ENCODE data around the gene EGFLAM. TPM values are rescaled to one million over a fixed set of nuclear protein-coding genes. Genes with fewer than 3 reads are reported as not detected.

EGFLAM gene
- total RNA-seq, 4 donors from 2014 or later, result 6.6 to 13.6 (median 9.8) TPM

GRCh38 chr5:38364825-38365224 lies 106.5 kb downstream of the EGFLAM start:
- intact Hi-C loops (cut with DNase I), result no loop called here
- H3K27ac ChIP-seq (replicated peaks in 1 of 4), result no peak overlapping the region
- no peak overlapping the region for H3K4me3 ChIP-seq
- no peaks in the 10 kb centered on the region for H3K27me3 ChIP-seq
- no peak for DNase-seq (ENCODE audit: extremely low spot score)
- no peaks in the 10 kb centered on the region for H3K36me3 ChIP-seq
- no peaks in the 10 kb centered on the region for H3K4me1 ChIP-seq
- TF ChIP-seq POLR2AphosphoS5 (IDR thresholded peaks at IDR 0.05), result no peak
- TF ChIP-seq EP300 (IDR thresholded peaks at IDR 0.05), result no peak
- TF ChIP-seq POLR2A (IDR thresholded peaks at IDR 0.05; ENCODE audit: low read depth), result no peak
- no peak for TF ChIP-seq CTCF (IDR thresholded peaks at IDR 0.05)
- no peaks in the 10 kb centered on the region for H3K9me3 ChIP-seq
- WGBS, result 84% methylated on average over 2 of the region's 2 CpGs

GRCh38 chr5:38367410-38367809 lies 109.1 kb downstream of the EGFLAM start:
- intact Hi-C loops (cut with DNase I), result no loop called here
- H3K4me1 ChIP-seq, result no peaks in the 10 kb centered on the region
- H3K9me3 ChIP-seq, result no peaks in the 10 kb centered on the region
- no peak for TF ChIP-seq CTCF (IDR thresholded peaks at IDR 0.05)
- no peak for DNase-seq (ENCODE audit: extremely low spot score)
- no peak overlapping the region for H3K4me3 ChIP-seq
- no peaks in the 10 kb centered on the region for H3K36me3 ChIP-seq
- no peaks in the 10 kb centered on the region for H3K27me3 ChIP-seq
- WGBS, result 77% methylated on average over 3 of the region's 3 CpGs
- no peak overlapping the region for H3K27ac ChIP-seq (replicated peaks in 1 of 4)

- Histone ChIP-seq H3K4me3 (no peak overlapping the region), H3K9me3 (no peaks in the 10 kb centered on the region), H3K4me1 (no peaks in the 10 kb centered on the region), H3K27me3 (no peaks in the 10 kb centered on the region), H3K27ac (replicated peaks in 1 of 4) (no peak overlapping the region), H3K36me3 (no peaks in the 10 kb centered on the region)
- TF ChIP-seq EP300 (IDR thresholded peaks at IDR 0.05), result no peak
- TF ChIP-seq POLR2AphosphoS5 (IDR thresholded peaks at IDR 0.05), result no peak
- no peak for TF ChIP-seq POLR2A (IDR thresholded peaks at IDR 0.05; ENCODE audit: low read depth)
- TF ChIP-seq CTCF (IDR thresholded peaks at IDR 0.05), result no peak
- 51% methylated on average over 5 of the region's 5 CpGs for WGBS
- DNase-seq (ENCODE audit: extremely low spot score), result no peak
- intact Hi-C loops (cut with DNase I), result no loop called here
Observed at GRCh38 chr5:38367966-38368365, 109.6 kb downstream of the EGFLAM start.

- no peak for DNase-seq (ENCODE audit: extremely low spot score)
Observed at GRCh38 chr5:38369692-38370091, 111.3 kb downstream of the EGFLAM start.

More at GRCh38 chr5:38369692-38370091, 111.3 kb downstream of the EGFLAM start:
- WGBS, result 88% methylated on average over 5 of the region's 5 CpGs
- no peaks in the 10 kb centered on the region for H3K9me3 ChIP-seq
- no peaks in the 10 kb centered on the region for H3K4me1 ChIP-seq
- H3K4me3 ChIP-seq, result no peak overlapping the region
- H3K36me3 ChIP-seq, result no peaks in the 10 kb centered on the region
- TF ChIP-seq CTCF (IDR thresholded peaks at IDR 0.05) (no peak), EP300 (IDR thresholded peaks at IDR 0.05) (no peak), POLR2AphosphoS5 (IDR thresholded peaks at IDR 0.05) (no peak), POLR2A (IDR thresholded peaks at IDR 0.05; ENCODE audit: low read depth) (no peak)
- H3K27me3 ChIP-seq, result no peaks in the 10 kb centered on the region
- no peak overlapping the region for H3K27ac ChIP-seq (replicated peaks in 1 of 4)
- intact Hi-C loops (cut with DNase I), result no loop called here

Data from esophagus muscularis mucosa (tissue), 4 donors.